CD14-positive monocyte (primary cell): ENCODE data around the gene AVPR1B. TPM values are rescaled to one million over a fixed set of nuclear protein-coding genes. Genes with fewer than 3 reads are reported as not detected.

Experiments
- DNase-seq, 3 donors: peaks; one replicate each; pipeline ENCODE4 v3.0.0-alpha.2; 2011 to 2022
- H2AFZ ChIP-seq: 2 replicates; pipeline ENCODE4 v1.6.0; 2012; ENCODE audit warnings: mild to moderate bottlenecking, low read depth, low read length, inconsistent platforms; ENCODE audit not compliant: insufficient read depth, poor library complexity, severe bottlenecking
- H3K27ac ChIP-seq, 2 donors: 1 replicate in 1 of 2; 2 replicates in 1 of 2; pipeline ENCODE4 v1.5.1; 2012 to 2013; ENCODE audit warnings: low read length in 2 of 2, control low read depth in 1 of 2, inconsistent platforms in 1 of 2, low read depth in 1 of 2, mild to moderate bottlenecking in 1 of 2
- H3K27me3 ChIP-seq, 2 donors: one replicate each; pipeline versions ENCODE4 v1.6.0 to v1.6.1; 2011 to 2013; ENCODE audit warnings: low read length in 2 of 2; ENCODE audit not compliant: control insufficient read depth in 2 of 2, insufficient read depth in 2 of 2
- H3K36me3 ChIP-seq, 2 donors: replicated peaks in 1 of 2; 1 replicate in 1 of 2; 2 replicates in 1 of 2; pipeline versions ENCODE4 v1.5.1 to v1.6.1; 2012 to 2013; ENCODE audit warnings: low read length in 2 of 2, control low read depth in 1 of 2, inconsistent platforms in 1 of 2, mild to moderate bottlenecking in 1 of 2; ENCODE audit not compliant: insufficient read depth in 2 of 2, control insufficient read depth in 1 of 2
- H3K4me1 ChIP-seq, 2 donors: 1 replicate in 1 of 2; 2 replicates in 1 of 2; pipeline versions ENCODE4 v1.5.1 to v1.6.1; 2012 to 2013; ENCODE audit warnings: low read length in 2 of 2, control low read depth in 1 of 2, inconsistent platforms in 1 of 2, mild to moderate bottlenecking in 1 of 2, moderate library complexity in 1 of 2; ENCODE audit not compliant: insufficient read depth in 2 of 2, control insufficient read depth in 1 of 2
- H3K4me2 ChIP-seq: replicated peaks from 2 replicates; pipeline ENCODE3; 2012; ENCODE audit warnings: low read length, moderate library complexity, mild to moderate bottlenecking; ENCODE audit not compliant: poor library complexity, severe bottlenecking; ENCODE audit errors: extremely low read depth
- H3K4me3 ChIP-seq, 3 experiments: fragments of 200-600 bp in 1 of 3; sonication (generic) in 1 of 3; replicated peaks in 1 of 3; 1 replicate in 2 of 3; 2 replicates in 1 of 3; pipeline ENCODE4 v1.5.1; 2011 to 2013; ENCODE audit warnings: low read length in 3 of 3, mild to moderate bottlenecking in 3 of 3, control low read depth in 2 of 3, low read depth in 2 of 3, inconsistent platforms in 1 of 3, moderate library complexity in 1 of 3
- H3K79me2 ChIP-seq: 2 replicates; pipeline ENCODE4 v1.6.0; 2012; ENCODE audit warnings: mild to moderate bottlenecking, control low read depth, inconsistent platforms, low read length, moderate library complexity; ENCODE audit not compliant: insufficient read depth
- H3K9ac ChIP-seq: 2 replicates; pipeline ENCODE4 v1.6.0; 2017; ENCODE audit warnings: low read length, mild to moderate bottlenecking; ENCODE audit not compliant: insufficient read depth, poor library complexity, severe bottlenecking
- H3K9me3 ChIP-seq, 2 donors: replicated peaks in 1 of 2; 1 replicate in 1 of 2; 2 replicates in 1 of 2; pipeline versions ENCODE4 v1.5.1 to v1.6.1; 2012 to 2013; ENCODE audit warnings: low read length in 2 of 2, control low read depth in 1 of 2; ENCODE audit not compliant: control insufficient read depth in 1 of 2, insufficient read depth in 1 of 2
- H4K20me1 ChIP-seq: 2 replicates; pipeline ENCODE4 v1.6.0; 2012; ENCODE audit warnings: mild to moderate bottlenecking, low read length, control low read depth, moderate library complexity; ENCODE audit not compliant: insufficient read depth
- H3K27ac Mint-ChIP-seq, 7 donors: one replicate each; pipeline ENCODE4 v1.8.0; 2020; ENCODE audit warnings: mild to moderate bottlenecking in 7 of 7, mixed read lengths in 7 of 7, moderate library complexity in 6 of 7, inconsistent platforms in 2 of 7
- H3K27me3 Mint-ChIP-seq, 3 donors: one replicate each; pipeline ENCODE4 v1.8.0; 2021 to 2022; ENCODE audit warnings: low read depth in 3 of 3, mild to moderate bottlenecking in 3 of 3, mixed read lengths in 3 of 3, moderate library complexity in 3 of 3, inconsistent platforms in 1 of 3
- H3K36me3 Mint-ChIP-seq, 2 donors: one replicate each; pipeline ENCODE4 v1.8.0; 2020; ENCODE audit warnings: mixed read lengths in 2 of 2, inconsistent platforms in 1 of 2, mild to moderate bottlenecking in 1 of 2
- H3K4me1 Mint-ChIP-seq: one replicate; pipeline ENCODE4 v1.8.0; 2020; ENCODE audit warnings: mild to moderate bottlenecking, mixed read lengths
- H3K4me3 Mint-ChIP-seq, 2 donors: one replicate each; pipeline ENCODE4 v1.8.0; 2020; ENCODE audit warnings: mild to moderate bottlenecking in 2 of 2, mixed read lengths in 2 of 2, moderate library complexity in 1 of 2
- H3K9me3 Mint-ChIP-seq, 7 donors: one replicate each; pipeline ENCODE4 v1.8.0; 2020 to 2022; ENCODE audit warnings: mixed read lengths in 7 of 7, mild to moderate bottlenecking in 6 of 7, moderate library complexity in 6 of 7, inconsistent platforms in 2 of 7
- CTCF ChIP-seq: fragments of 200-600 bp; IDR thresholded peaks from one replicate; pipeline ENCODE4 v1.8.0; 2022; ENCODE audit warnings: antibody characterized with exemption, mild to moderate bottlenecking
- WGBS: methylation state at CpG from one replicate; pipeline ENCODE4 v1.1.5; 2013; ENCODE audit warnings: missing lambda C conversion rate; ENCODE audit not compliant: insufficient coverage; 5-methylcytosine and 5-hydroxymethylcytosine counted together
- intact Hi-C, 2 donors: fragments of 100-400 bp; cut with micrococcal nuclease; formaldehyde crosslinking; loops; one replicate each; pipeline versions ENCODE4 v1.15.0 to v1.15.1; 2023
- polyA plus RNA-seq, 3 donors: library from polyadenylated mRNA; depleted of rRNA in 1 of 3; unstranded in 2 of 3; stranded (reverse) in 1 of 3; fragments of 300-500 nt in 2 of 3; fragments of >200 nt in 1 of 3; fragmentation: Illumina TruSeq in 2 of 3; gene quantifications; 1 replicate in 2 of 3; 2 replicates in 1 of 3; pipeline ENCODE4 v1.2.3, GENCODE V29; 2012 to 2021

The AVPR1B gene
- polyA plus RNA-seq, 3 donors: not detected

DNA sequence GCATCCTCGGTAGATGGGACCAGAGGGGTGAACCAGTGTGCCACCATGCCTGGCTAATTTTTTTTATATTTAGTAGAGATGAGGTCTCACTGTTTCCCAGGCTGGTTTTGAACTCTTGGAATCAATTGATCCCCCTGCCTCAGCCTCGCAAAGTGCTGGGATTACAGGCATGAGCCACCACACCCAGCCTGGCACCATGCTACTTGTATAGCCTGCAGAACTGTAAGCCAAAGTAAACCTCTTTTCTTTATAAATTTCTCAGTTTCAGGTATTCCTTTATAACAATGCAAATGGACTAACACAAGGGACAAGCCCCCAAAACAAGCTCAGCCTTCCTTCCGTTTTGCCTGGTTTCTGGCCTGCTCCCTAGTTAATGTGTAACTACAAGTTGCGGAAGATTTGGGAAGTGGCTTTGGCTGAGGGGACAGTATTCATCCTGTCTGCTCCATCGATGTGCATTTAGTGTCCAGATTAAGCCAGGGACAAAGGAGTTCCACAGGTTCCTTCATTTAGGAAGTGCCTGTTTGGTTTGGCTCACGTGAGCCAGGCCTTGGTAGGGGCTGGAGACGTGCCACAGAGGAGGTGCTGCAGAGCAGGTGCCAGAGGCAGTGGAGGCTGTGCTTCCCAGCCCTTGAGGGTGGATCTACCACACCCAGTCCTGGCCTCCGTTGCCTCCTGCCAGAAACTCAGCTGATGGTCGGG, 4.4 kb downstream of the AVPR1B start:
- no peak overlapping the region for H3K27ac ChIP-seq
- peaks cover 0 to 5% of the 10 kb centered on the region in 2 donors for H3K36me3 Mint-ChIP-seq
- no peak overlapping the region for H3K4me3 Mint-ChIP-seq
- no peaks in the 10 kb centered on the region for H3K9me3 ChIP-seq
- H4K20me1 ChIP-seq: no peaks in the 10 kb centered on the region
- TF ChIP-seq CTCF: no peak
- H3K27ac Mint-ChIP-seq: no peak overlapping the region
- no peak for DNase-seq
- no peak overlapping the region for H2AFZ ChIP-seq
- H3K4me1 Mint-ChIP-seq: peaks cover 14% of the 10 kb centered on the region
- H3K79me2 ChIP-seq: no peaks in the 10 kb centered on the region
- H3K9me3 Mint-ChIP-seq: peaks cover 0 to 5% (median 3%) of the 10 kb centered on the region in 7 donors
- H3K36me3 ChIP-seq: no peaks in the 10 kb centered on the region
- 73% methylated on average over 7 of the region's 9 CpGs for WGBS
- H3K4me1 ChIP-seq: peaks cover 9% of the 10 kb centered on the region in 2 donors
- H3K4me3 ChIP-seq: no peak overlapping the region
- H3K27me3 Mint-ChIP-seq: peaks cover 18 to 30% (median 23%) of the 10 kb centered on the region in 3 donors
- no peak overlapping the region for H3K4me2 ChIP-seq
- H3K27me3 ChIP-seq: peaks cover 4 to 20% of the 10 kb centered on the region in 2 donors
- no peak overlapping the region for H3K9ac ChIP-seq
- intact Hi-C loops: loop anchor here in 1 of 2 donors (10.0 kb wide), 1 partner anchor 198 kb away; no protein-coding TSS in a partner anchor

- Histone ChIP-seq H3K36me3 (no peaks in the 10 kb centered on the region), H3K79me2 (no peaks in the 10 kb centered on the region), H3K4me2 (no peak overlapping the region), H3K27me3 (peaks cover 0 to 7% of the 10 kb centered on the region in 2 donors), H2AFZ (no peak overlapping the region), H3K4me3 (no peak overlapping the region), H4K20me1 (no peaks in the 10 kb centered on the region), H3K4me1 (peaks cover 0 to 1% of the 10 kb centered on the region in 2 donors), H3K9ac (no peak overlapping the region), H3K9me3 (no peaks in the 10 kb centered on the region), H3K27ac (no peak overlapping the region)
- H3K4me3 Mint-ChIP-seq: no peak overlapping the region
- no peak for TF ChIP-seq CTCF
- no peaks in the 10 kb centered on the region for H3K36me3 Mint-ChIP-seq
- H3K27ac Mint-ChIP-seq: no peak overlapping the region
- intact Hi-C loops: loop anchor here in 1 of 2 donors (10.0 kb wide), 1 partner anchor 197 kb away; no protein-coding TSS in a partner anchor
- peaks cover 9 to 17% (median 10%) of the 10 kb centered on the region in 3 donors for H3K27me3 Mint-ChIP-seq
- no peaks in the 10 kb centered on the region for H3K9me3 Mint-ChIP-seq
- WGBS: 79% methylated on average over 4 of the region's 6 CpGs
- no peak for DNase-seq
- peaks cover 5% of the 10 kb centered on the region for H3K4me1 Mint-ChIP-seq
These were observed 5.8 kb downstream of the AVPR1B start for GRCh38 chr1:206111271-206111927.
